GM23248 (cell line): ENCODE results near the gene GSC2. TPM values are rescaled to one million over a fixed set of nuclear protein-coding genes. Genes with fewer than 3 reads are reported as not detected.

Experiments used
- DNase-seq: peaks from one replicate; pipeline ENCODE4 v3.0.0-alpha.2; 2015
- H2AFZ ChIP-seq: fragments of 200-600 bp; sonication (generic); 2 replicates; pipeline ENCODE4 v1.6.1; 2016; ENCODE audit warnings: antibody characterized with exemption
- H3F3A ChIP-seq: fragments of 200-600 bp; sonication (generic); 2 replicates; pipeline ENCODE4 v1.6.1; 2016; ENCODE audit warnings: mild to moderate bottlenecking, antibody characterized with exemption, mixed run types; ENCODE audit not compliant: insufficient read depth
- H3K27ac ChIP-seq: fragments of 200-600 bp; sonication (generic); 2 replicates; pipeline ENCODE4 v1.5.1; 2016; ENCODE audit warnings: mild to moderate bottlenecking
- H3K27me3 ChIP-seq: fragments of 200-600 bp; sonication (generic); replicated peaks from 2 replicates; pipeline ENCODE4 v1.6.1; 2016; ENCODE audit warnings: mild to moderate bottlenecking; ENCODE audit not compliant: insufficient read depth
- H3K36me3 ChIP-seq: fragments of 200-600 bp; sonication (generic); 2 replicates; pipeline ENCODE4 v1.6.1; 2016; ENCODE audit warnings: low read depth, mild to moderate bottlenecking
- H3K4me1 ChIP-seq: fragments of 200-600 bp; sonication (generic); 2 replicates; pipeline ENCODE4 v1.6.1; 2016; ENCODE audit warnings: mild to moderate bottlenecking; ENCODE audit not compliant: insufficient read depth
- H3K4me2 ChIP-seq: fragments of 200-600 bp; sonication (generic); one replicate; pipeline ENCODE4 v1.6.1; 2016; ENCODE audit warnings: mild to moderate bottlenecking; ENCODE audit not compliant: unreplicated experiment
- H3K4me3 ChIP-seq: fragments of 200-600 bp; sonication (generic); 2 replicates; pipeline ENCODE4 v1.5.1; 2016; ENCODE audit warnings: mild to moderate bottlenecking
- H3K79me2 ChIP-seq: fragments of 200-600 bp; sonication (generic); 2 replicates; pipeline ENCODE4 v1.6.1; 2016; ENCODE audit warnings: mild to moderate bottlenecking; ENCODE audit not compliant: insufficient read depth
- H3K9ac ChIP-seq: fragments of 200-600 bp; sonication (generic); 2 replicates; pipeline ENCODE4 v1.6.1; 2016; ENCODE audit warnings: mild to moderate bottlenecking
- H3K9me2 ChIP-seq: fragments of 200-600 bp; sonication (generic); 2 replicates; pipeline ENCODE4 v1.6.1; 2016; ENCODE audit warnings: mixed run types, mild to moderate bottlenecking, moderate library complexity; ENCODE audit not compliant: insufficient read depth
- H3K9me3 ChIP-seq: fragments of 200-600 bp; sonication (generic); one replicate; pipeline ENCODE4 v1.6.1; 2017; ENCODE audit warnings: low read depth
- H4K20me1 ChIP-seq: fragments of 200-600 bp; sonication (generic); 2 replicates; pipeline ENCODE4 v1.6.0; 2016; ENCODE audit not compliant: insufficient read depth
- EZH2 ChIP-seq: fragments of 200-600 bp; sonication (generic); IDR thresholded peaks from 2 replicates; pipeline ENCODE4 v1.6.1; 2018; ENCODE audit warnings: antibody characterized with exemption, mild to moderate bottlenecking; ENCODE audit not compliant: insufficient read depth, poor library complexity, severe bottlenecking
- EZH2phosphoT487 ChIP-seq: fragments of 200-600 bp; sonication (generic); IDR thresholded peaks from 2 replicates; pipeline ENCODE4 v1.6.1; 2018; ENCODE audit warnings: antibody characterized with exemption, moderate library complexity, mild to moderate bottlenecking, low read depth; ENCODE audit not compliant: insufficient read depth
- WGBS, 2 experiments: methylation state at CpG; one replicate each; pipeline ENCODE4 v1.1.6; 2015 to 2017; ENCODE audit warnings: low lambda C conversion rate in 2 of 2, low coverage in 1 of 2; ENCODE audit errors: missing lambda C conversion rate in 2 of 2; 5-methylcytosine and 5-hydroxymethylcytosine counted together
- in situ Hi-C: fragments of 300-500 bp; cut with MboI; formaldehyde crosslinking; loops from 2 replicates; pipeline ENCODE4 v1.15.0; 2020
- polyA plus RNA-seq: library from polyadenylated mRNA; unstranded; fragments of >200 nt; fragmentation: Nextera tagmentation; extraction: Ambion mirVana; gene quantifications from 2 replicates; pipeline ENCODE4 v1.2.1, GENCODE V29; 2016
- total RNA-seq: library from RNA; depleted of rRNA; stranded (reverse); fragments of >200 nt; shearing (Covaris generic); gene quantifications from 2 replicates; pipeline ENCODE4 v1.2.3, GENCODE V29; 2014

Gene GSC2
- total and polyA plus RNA-seq, 2 experiments from 2014 or later = not detected

DNA sequence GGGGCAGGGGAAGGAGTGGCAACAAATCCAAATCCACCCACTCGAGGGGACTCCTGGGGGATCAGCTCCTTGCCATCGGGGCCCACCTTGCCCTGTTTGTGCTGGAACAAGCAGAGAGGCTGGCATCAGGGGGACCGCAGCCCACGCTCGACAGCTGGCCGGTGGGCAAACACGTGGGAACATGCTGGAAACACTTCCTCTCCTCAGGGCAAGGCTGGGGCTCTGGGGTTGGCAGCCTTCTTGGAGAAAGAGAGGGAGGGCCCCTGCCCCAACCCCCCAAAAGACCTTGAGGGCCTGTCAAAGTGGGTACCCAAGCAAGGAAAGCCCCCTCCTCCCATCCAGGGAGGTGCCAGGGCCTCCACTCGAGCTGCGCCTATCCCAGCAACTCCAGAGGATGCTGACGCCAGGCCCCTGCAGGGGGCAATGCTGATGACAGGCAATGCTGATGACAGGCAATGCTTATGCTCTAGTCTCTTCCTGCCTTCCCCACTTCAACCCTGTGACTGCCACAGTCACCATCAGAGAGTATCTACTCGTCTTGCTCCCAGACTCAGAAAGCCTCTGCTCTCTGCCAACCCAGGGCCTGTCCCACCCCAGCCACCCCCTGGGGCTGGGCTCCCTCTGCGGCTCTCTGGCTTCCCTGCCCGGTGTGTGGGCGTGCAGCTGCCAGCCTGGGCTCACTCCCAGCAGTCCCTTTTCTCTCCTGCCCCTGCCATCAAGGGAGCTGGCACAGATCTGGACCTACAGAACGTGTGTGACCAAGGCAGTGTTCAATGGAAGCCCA is 11.7 kb downstream of the GSC2 start:
- Histone ChIP-seq H3K27ac (no peak overlapping the region), H2AFZ (no peak overlapping the region), H3K36me3 (no peaks in the 10 kb centered on the region; the same call in 1 of the 2 replicates), H3K9ac (no peak overlapping the region), H3K4me1 (peaks cover 3% of the 10 kb centered on the region), H3K9me2 (no peaks in the 10 kb centered on the region), H3K4me2 (no peak overlapping the region), H3F3A (no peaks in the 10 kb centered on the region), H3K9me3 (no peaks in the 10 kb centered on the region), H3K4me3 (no peak overlapping the region), H3K27me3 (no peaks in the 10 kb centered on the region), H3K79me2 (peaks cover 17% of the 10 kb centered on the region), H4K20me1 (no peaks in the 10 kb centered on the region)
- in situ Hi-C loops = no loop called here
- 69 to 70% methylated on average over 12 to 15 of the region's 15 CpGs for WGBS, 2 experiments
- no peak for TF ChIP-seq EZH2
- no peak for TF ChIP-seq EZH2phosphoT487
- DNase-seq = no peak

DNA sequence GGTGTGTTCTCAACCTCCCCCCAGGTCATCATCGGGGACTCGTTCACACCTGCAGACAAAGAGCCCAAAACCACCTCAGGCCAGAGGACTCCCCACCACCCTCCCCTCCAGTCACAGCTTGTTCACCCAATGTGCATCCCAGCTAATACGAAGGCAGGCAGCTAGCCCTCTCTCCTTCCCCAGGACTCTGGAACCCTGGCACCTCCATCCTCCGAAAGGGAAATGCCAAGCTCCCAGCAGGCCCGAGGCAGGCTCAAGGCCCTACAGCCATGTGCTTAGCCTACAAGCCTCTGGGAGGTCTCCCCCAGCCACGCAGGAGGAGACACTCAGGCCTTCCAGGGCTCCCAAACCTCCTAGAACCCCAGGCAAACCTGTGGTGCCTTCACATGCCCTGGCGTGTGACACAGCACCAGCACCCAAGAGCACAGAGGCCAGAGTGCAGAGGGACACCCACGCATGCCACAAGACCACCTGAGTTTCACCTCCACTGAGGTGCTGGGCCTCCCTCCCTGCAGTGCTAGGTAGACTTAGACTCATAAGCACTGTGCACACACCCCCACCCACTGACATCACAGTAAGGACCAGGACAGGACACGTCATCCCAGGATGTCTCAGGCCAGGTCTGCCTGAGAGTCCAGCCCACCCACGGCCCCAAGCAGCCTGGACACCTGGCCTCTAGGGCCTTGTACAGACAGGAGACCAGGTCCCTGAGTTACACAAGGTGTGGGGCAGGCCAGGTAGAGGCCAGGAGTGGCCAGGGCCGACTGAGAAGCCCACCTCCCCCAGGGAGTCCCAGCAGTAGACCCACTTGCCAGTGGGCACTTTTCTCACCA is 12.5 kb downstream of the GSC2 start:
- TF ChIP-seq EZH2phosphoT487 (no peak), EZH2 (no peak)
- Histone ChIP-seq H3F3A (no peaks in the 10 kb centered on the region), H3K9me3 (no peaks in the 10 kb centered on the region), H3K4me2 (no peak overlapping the region), H3K36me3 (no peaks in the 10 kb centered on the region; the same call in 1 of the 2 replicates), H2AFZ (no peak overlapping the region), H3K9ac (no peak overlapping the region), H3K79me2 (peaks cover 8% of the 10 kb centered on the region), H3K27me3 (no peaks in the 10 kb centered on the region), H3K27ac (no peak overlapping the region), H3K4me3 (no peak overlapping the region), H3K4me1 (no peaks in the 10 kb centered on the region), H4K20me1 (no peaks in the 10 kb centered on the region), H3K9me2 (no peaks in the 10 kb centered on the region)
- 86 to 89% methylated on average over 11 of the region's 11 CpGs for WGBS, 2 experiments
- DNase-seq = no peak
- in situ Hi-C loops = no loop called here

DNA sequence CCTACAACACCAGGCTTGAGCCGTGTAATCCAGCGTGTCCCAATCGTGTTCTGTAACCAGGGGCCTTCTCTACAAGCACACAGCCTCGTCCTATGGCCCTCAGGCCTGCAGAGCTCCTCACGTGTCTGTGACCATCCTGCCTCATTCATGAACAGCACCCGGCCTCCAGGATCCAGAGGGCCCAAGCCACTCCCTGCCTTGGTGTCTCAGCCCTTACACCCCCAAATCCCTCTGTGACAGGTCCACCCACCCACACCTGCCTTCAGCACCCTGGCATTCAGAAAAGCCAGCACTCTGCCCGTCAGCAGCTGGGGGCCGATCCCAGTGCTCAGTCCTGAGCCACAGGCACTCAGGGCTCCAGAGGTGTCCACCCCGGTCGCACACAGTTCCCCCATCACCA is 13.2 kb downstream of the GSC2 start:
- in situ Hi-C loops = no loop called here
- Histone ChIP-seq H3K9me3 (no peaks in the 10 kb centered on the region), H3F3A (no peaks in the 10 kb centered on the region), H3K27ac (no peak overlapping the region), H3K27me3 (no peaks in the 10 kb centered on the region), H3K9ac (no peak overlapping the region), H2AFZ (no peak overlapping the region), H3K79me2 (peaks cover 2% of the 10 kb centered on the region), H3K36me3 (no peaks in the 10 kb centered on the region; the same call in 1 of the 2 replicates), H3K4me3 (no peak overlapping the region), H3K4me2 (no peak overlapping the region), H3K9me2 (no peaks in the 10 kb centered on the region), H3K4me1 (no peaks in the 10 kb centered on the region), H4K20me1 (no peaks in the 10 kb centered on the region)
- no peak for TF ChIP-seq EZH2
- TF ChIP-seq EZH2phosphoT487 = no peak
- DNase-seq = no peak
- 95 to 97% methylated on average over 10 of the region's 10 CpGs for WGBS, 2 experiments

DNA sequence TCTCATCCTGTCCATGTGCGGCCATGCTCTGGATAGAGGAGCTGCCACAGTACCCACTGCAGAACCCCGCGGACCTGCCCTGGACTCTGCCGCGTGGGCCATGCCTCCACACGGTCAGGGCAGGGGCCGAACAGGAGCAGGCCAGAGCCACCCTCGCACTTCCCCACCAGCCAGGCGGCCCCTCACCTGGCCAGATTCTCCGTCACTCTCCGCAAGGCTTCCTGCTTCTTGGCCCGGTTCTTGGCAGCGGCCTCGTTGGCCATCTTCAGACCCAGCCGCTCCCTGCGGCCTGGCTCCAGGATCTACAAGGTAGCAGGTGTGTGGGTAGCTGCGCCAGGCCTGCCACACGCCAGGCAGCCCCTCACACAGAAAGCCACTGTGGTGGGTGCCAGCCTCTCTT is 15.2 kb downstream of the GSC2 start:
- Histone ChIP-seq H3K79me2 (no peaks in the 10 kb centered on the region), H4K20me1 (no peaks in the 10 kb centered on the region), H3F3A (no peaks in the 10 kb centered on the region), H3K36me3 (no peaks in the 10 kb centered on the region; the same call in 1 of the 2 replicates), H3K27ac (no peak overlapping the region), H3K9me2 (no peaks in the 10 kb centered on the region), H3K9me3 (no peaks in the 10 kb centered on the region), H3K9ac (no peak overlapping the region), H3K4me1 (no peaks in the 10 kb centered on the region), H3K4me2 (no peak overlapping the region), H3K4me3 (no peak overlapping the region), H3K27me3 (no peaks in the 10 kb centered on the region), H2AFZ (no peak overlapping the region)
- in situ Hi-C loops = no loop called here
- WGBS, 2 experiments = 89 to 91% methylated on average over 12 to 18 of the region's 18 CpGs
- TF ChIP-seq EZH2phosphoT487 (no peak), EZH2 (no peak)
- DNase-seq = no peak
